ENCODE measurements around the gene SNTB2.

DNA sequence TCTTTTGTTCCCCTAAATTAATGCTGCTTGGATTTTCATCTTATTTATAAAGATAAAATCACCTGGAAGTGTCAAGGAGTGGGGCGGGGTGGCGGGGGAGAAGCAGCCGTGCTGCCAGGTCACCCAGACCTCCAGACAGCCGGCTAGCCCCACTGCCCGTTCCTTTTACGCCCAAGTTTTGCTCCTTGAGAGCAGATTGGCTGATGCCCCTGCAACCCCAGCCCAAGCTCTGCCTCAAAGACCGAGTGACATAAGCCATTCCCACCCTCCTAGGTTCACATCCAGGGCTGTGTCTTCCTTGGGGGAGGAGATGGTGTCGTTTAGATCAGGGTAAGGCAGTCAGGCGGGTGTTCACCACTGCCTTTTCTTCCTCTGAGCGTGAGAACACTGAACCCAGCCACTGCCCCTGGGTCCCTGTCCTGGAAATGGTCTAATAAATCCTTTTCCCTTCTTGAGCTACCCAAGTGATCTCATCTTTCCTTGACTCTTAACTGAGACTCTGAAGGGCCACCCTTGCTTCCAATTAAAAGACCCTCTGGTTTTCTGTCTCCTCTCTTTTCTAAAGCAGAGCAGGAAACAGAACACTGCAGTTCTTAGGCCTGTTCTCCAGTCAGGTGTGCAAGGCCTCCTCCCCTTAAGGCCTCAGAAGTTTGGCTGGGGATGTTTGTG lies 137.8 kb downstream of the SNTB2 start:
- TF ChIP-seq CTCF (IDR thresholded peaks at IDR 0.05) (no peak), POLR2A (IDR thresholded peaks at IDR 0.05) (no peak)

All from prostate gland (tissue), 2 donors.